ENCODE measurements around the gene SUN5.

Gene SUN5

GRCh38 chr20:33012327-33013189 lies 8.3 kb upstream of the SUN5 start:
- TF ChIP-seq CTCF (IDR thresholded peaks at IDR 0.05; ENCODE audit: control insufficient read depth, extremely low read depth, insufficient read depth): no peak
- H3K4me3 ChIP-seq (ENCODE audit: low read depth, low read length): no peak overlapping the region
- DNase-seq (ENCODE audit: low read depth): no peak

GRCh38 chr20:33010674-33011449 lies 6.6 kb upstream of the SUN5 start:
- TF ChIP-seq CTCF (IDR thresholded peaks at IDR 0.05; ENCODE audit: control insufficient read depth, extremely low read depth, insufficient read depth): no peak
- H3K4me3 ChIP-seq (ENCODE audit: low read depth, low read length): no peak overlapping the region
- DNase-seq (ENCODE audit: low read depth): no peak

- no peak overlapping the region for H3K4me3 ChIP-seq (ENCODE audit: low read depth, low read length)
- DNase-seq (ENCODE audit: low read depth): peak; percentile 57
- TF ChIP-seq CTCF (IDR thresholded peaks at IDR 0.05; ENCODE audit: control insufficient read depth, extremely low read depth, insufficient read depth): no peak
Measured at GRCh38 chr20:33010133-33010504, 5.9 kb upstream of the SUN5 start.

GRCh38 chr20:33009214-33010132 lies 5.2 kb upstream of the SUN5 start:
- no peak for TF ChIP-seq CTCF (IDR thresholded peaks at IDR 0.05; ENCODE audit: control insufficient read depth, extremely low read depth, insufficient read depth)
- H3K4me3 ChIP-seq (ENCODE audit: low read depth, low read length): no peak overlapping the region
- no peak for DNase-seq (ENCODE audit: low read depth)

GRCh38 chr20:33008336-33009213 lies 4.3 kb upstream of the SUN5 start:
- TF ChIP-seq CTCF (IDR thresholded peaks at IDR 0.05; ENCODE audit: control insufficient read depth, extremely low read depth, insufficient read depth): no peak
- DNase-seq (ENCODE audit: low read depth): no peak
- H3K4me3 ChIP-seq (ENCODE audit: low read depth, low read length): no peak overlapping the region
